Gastroesophageal sphincter (tissue), 4 donors: ENCODE data around the gene IFT43. TPM values are rescaled to one million over a fixed set of nuclear protein-coding genes. Genes with fewer than 3 reads are reported as not detected.

ENCODE experiments used
- ATAC-seq: fragments of 150-250 bp; one replicate; pipeline ENCODE4 v1.9.1; 2016; ENCODE audit warnings: mild to moderate bottlenecking, moderate library complexity
- H3K27ac ChIP-seq, 4 donors: fragments of 200-600 bp; sonication (generic) in 3 of 4; 1 replicate in 3 of 4; 2 replicates in 1 of 4; pipeline ENCODE4 v1.5.1; 2016 to 2019
- H3K27me3 ChIP-seq: fragments of 200-600 bp; sonication (generic); one replicate; pipeline ENCODE4 v1.5.1; 2019
- H3K36me3 ChIP-seq, 2 donors: fragments of 200-600 bp; sonication (generic); one replicate each; pipeline ENCODE4 v1.5.1; 2019; ENCODE audit warnings: control low read depth in 1 of 2
- H3K4me1 ChIP-seq, 3 donors: fragments of 200-600 bp; sonication (generic); 1 replicate in 2 of 3; 2 replicates in 1 of 3; pipeline ENCODE4 v1.5.1; 2016 to 2019; ENCODE audit warnings: control low read depth in 2 of 3
- H3K4me3 ChIP-seq, 2 donors: fragments of 200-600 bp; sonication (generic); one replicate each; pipeline ENCODE4 v1.5.1; 2019; ENCODE audit warnings: mild to moderate bottlenecking in 1 of 2, moderate library complexity in 1 of 2
- H3K9me3 ChIP-seq, 3 donors: fragments of 200-600 bp; sonication (generic); one replicate each; pipeline ENCODE4 v1.5.1; 2017 to 2019; ENCODE audit warnings: control low read depth in 2 of 3
- EP300 ChIP-seq: sonication (generic); formaldehyde crosslinking; IDR thresholded peaks from one replicate; pipeline ENCODE4 v1.6.1; 2017; ENCODE audit warnings: antibody characterized with exemption, mild to moderate bottlenecking
- POLR2A ChIP-seq, 2 donors: fragments of 450-650 bp; IDR thresholded peaks; one replicate each; pipeline ENCODE4 v1.6.1; 2017; ENCODE audit warnings: antibody characterized with exemption in 2 of 2, mild to moderate bottlenecking in 2 of 2, moderate library complexity in 1 of 2
- POLR2AphosphoS5 ChIP-seq: sonication (generic); formaldehyde crosslinking; IDR thresholded peaks from one replicate; pipeline ENCODE4 v1.6.1; 2017; ENCODE audit warnings: antibody characterized with exemption
- WGBS, 2 donors: methylation state at CpG; one replicate each; pipeline ENCODE4 v1.1.5; 2018; ENCODE audit warnings: low coverage in 1 of 2; 5-methylcytosine and 5-hydroxymethylcytosine counted together
- total RNA-seq, 4 donors: library from RNA; depleted of rRNA; stranded (reverse); fragments of >200 nt; gene quantifications; one replicate each; pipeline ENCODE4 v1.1.0, GENCODE V29; 2016
- TF ChIP-seq, protein P1 (sequence below), 4 experiments: fragments of 200-600 bp in 2 of 4; fragments of 450-650 bp in 2 of 4; sonication (generic) in 1 of 4; IDR thresholded peaks; one replicate each; pipeline ENCODE4 v1.5.1; 2017 to 2019; ENCODE audit warnings: antibody characterized with exemption in 4 of 4, mild to moderate bottlenecking in 2 of 4, moderate library complexity in 2 of 4

The IFT43 gene
- total RNA-seq, 4 donors from 2014 or later = 39.7 to 51.6 (median 43.6) TPM

DNA sequence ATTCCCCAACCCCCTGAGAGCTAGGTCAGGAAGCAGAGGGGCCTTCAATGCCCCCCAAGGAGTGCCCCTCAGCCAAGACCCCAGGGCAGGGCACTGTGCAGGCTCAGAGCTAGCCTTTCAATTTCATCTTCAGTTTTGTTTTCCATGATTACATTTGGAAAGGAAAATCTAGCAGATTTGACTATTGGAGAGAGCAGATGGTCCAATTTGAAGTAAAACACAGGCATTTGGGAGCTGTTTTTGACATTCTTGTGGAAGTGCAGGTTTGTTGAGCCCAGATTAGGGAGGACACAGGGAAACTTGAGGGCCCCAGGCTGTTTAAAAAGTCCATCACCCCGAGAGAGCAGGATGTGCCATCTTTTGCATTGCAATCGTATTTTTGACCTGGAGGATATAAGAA, 107.5 kb downstream of the IFT43 start:
- no peak for ATAC-seq
- H3K9me3 ChIP-seq = no peaks in the 10 kb centered on the region
- TF ChIP-seq POLR2AphosphoS5 = no peak
- TF ChIP-seq, protein P1, sequence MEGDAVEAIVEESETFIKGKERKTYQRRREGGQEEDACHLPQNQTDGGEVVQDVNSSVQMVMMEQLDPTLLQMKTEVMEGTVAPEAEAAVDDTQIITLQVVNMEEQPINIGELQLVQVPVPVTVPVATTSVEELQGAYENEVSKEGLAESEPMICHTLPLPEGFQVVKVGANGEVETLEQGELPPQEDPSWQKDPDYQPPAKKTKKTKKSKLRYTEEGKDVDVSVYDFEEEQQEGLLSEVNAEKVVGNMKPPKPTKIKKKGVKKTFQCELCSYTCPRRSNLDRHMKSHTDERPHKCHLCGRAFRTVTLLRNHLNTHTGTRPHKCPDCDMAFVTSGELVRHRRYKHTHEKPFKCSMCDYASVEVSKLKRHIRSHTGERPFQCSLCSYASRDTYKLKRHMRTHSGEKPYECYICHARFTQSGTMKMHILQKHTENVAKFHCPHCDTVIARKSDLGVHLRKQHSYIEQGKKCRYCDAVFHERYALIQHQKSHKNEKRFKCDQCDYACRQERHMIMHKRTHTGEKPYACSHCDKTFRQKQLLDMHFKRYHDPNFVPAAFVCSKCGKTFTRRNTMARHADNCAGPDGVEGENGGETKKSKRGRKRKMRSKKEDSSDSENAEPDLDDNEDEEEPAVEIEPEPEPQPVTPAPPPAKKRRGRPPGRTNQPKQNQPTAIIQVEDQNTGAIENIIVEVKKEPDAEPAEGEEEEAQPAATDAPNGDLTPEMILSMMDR (IDR thresholded peaks at IDR 0.05) = no peak
- TF ChIP-seq EP300 = no peak
- TF ChIP-seq POLR2A (IDR thresholded peaks at IDR 0.05) = no peak
- H3K4me3 ChIP-seq = no peak overlapping the region
- WGBS, 2 donors = 86 to 89% methylated on average over 2 of the region's 2 CpGs
- H3K27ac ChIP-seq = no peak overlapping the region
- no peaks in the 10 kb centered on the region for H3K36me3 ChIP-seq
- no peaks in the 10 kb centered on the region for H3K27me3 ChIP-seq
- H3K4me1 ChIP-seq = peaks cover 0 to 14% (median 0%) of the 10 kb centered on the region in 3 donors

- Histone ChIP-seq H3K4me1 (peaks cover 0 to 29% (median 6%) of the 10 kb centered on the region in 3 donors), H3K36me3 (no peaks in the 10 kb centered on the region), H3K27me3 (no peaks in the 10 kb centered on the region), H3K27ac (no peak overlapping the region), H3K4me3 (no peak overlapping the region), H3K9me3 (no peaks in the 10 kb centered on the region)
- no CpG with 5 or more reads among the region's 5 CpGs for WGBS, 2 donors
- TF ChIP-seq, protein P1 (IDR thresholded peaks at IDR 0.05) = no peak
- TF ChIP-seq EP300 (no peak), POLR2AphosphoS5 (no peak), POLR2A (IDR thresholded peaks at IDR 0.05) (no peak)
- ATAC-seq = no peak
Measured at GRCh38 chr14:76096257-76096656, 110.7 kb downstream of the IFT43 start.

GRCh38 chr14:76097547-76097946, 112.0 kb downstream of the IFT43 start:
- Histone ChIP-seq H3K4me3 (no peak overlapping the region), H3K27me3 (no peaks in the 10 kb centered on the region), H3K36me3 (no peaks in the 10 kb centered on the region), H3K4me1 (peaks cover 2 to 42% (median 6%) of the 10 kb centered on the region in 3 donors), H3K9me3 (no peaks in the 10 kb centered on the region), H3K27ac (no peak overlapping the region)
- TF ChIP-seq, protein P1 (IDR thresholded peaks at IDR 0.05) = no peak
- TF ChIP-seq EP300 (no peak), POLR2A (IDR thresholded peaks at IDR 0.05) (no peak), POLR2AphosphoS5 (no peak)
- ATAC-seq = no peak
- 86 to 90% methylated on average over 2 to 4 of the region's 7 CpGs for WGBS, 2 donors

DNA sequence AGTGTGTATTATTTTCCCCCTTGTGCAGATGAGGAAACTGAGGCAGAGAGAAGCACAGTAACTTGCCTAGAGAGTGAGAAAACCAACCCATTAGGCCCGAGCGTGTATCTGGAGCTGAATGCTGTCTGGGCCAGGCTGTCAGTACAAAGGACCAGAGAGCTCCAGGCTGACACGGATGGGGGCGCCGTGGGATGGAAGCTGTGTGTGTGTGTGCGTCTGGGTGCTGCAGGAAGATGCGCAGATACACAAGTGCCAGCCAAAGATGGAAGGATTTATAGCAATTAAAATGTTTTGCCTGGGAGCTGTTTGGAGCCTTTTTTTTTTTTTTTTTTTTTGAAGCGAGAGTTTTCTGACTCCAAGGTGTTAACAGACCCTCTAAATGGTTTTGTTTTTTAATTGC, 112.5 kb downstream of the IFT43 start:
- H3K4me1 ChIP-seq = peaks cover 2 to 47% (median 6%) of the 10 kb centered on the region in 3 donors
- H3K27ac ChIP-seq = no peak overlapping the region
- H3K36me3 ChIP-seq = no peaks in the 10 kb centered on the region
- no peak for TF ChIP-seq EP300
- TF ChIP-seq POLR2A (IDR thresholded peaks at IDR 0.05) = no peak
- TF ChIP-seq, protein P1 (IDR thresholded peaks at IDR 0.05) = no peak
- no peak for TF ChIP-seq POLR2AphosphoS5
- 85% methylated on average over 2 to 6 of the region's 8 CpGs for WGBS, 2 donors
- H3K4me3 ChIP-seq = no peak overlapping the region
- no peaks in the 10 kb centered on the region for H3K27me3 ChIP-seq
- ATAC-seq = no peak
- H3K9me3 ChIP-seq = no peaks in the 10 kb centered on the region

GRCh38 chr14:76098916-76099675, 113.5 kb downstream of the IFT43 start:
- peaks cover 2 to 56% (median 6%) of the 10 kb centered on the region in 3 donors for H3K4me1 ChIP-seq
- no peak overlapping the region for H3K4me3 ChIP-seq
- H3K27ac ChIP-seq = peak overlapping the region in 2 of 4 donors; percentile 80 to 82
- no peaks in the 10 kb centered on the region for H3K9me3 ChIP-seq
- 78 to 80% methylated on average over 1 to 15 of the region's 28 CpGs for WGBS, 2 donors
- no peak for ATAC-seq
- no peaks in the 10 kb centered on the region for H3K27me3 ChIP-seq
- TF ChIP-seq EP300 (no peak), POLR2A (IDR thresholded peaks at IDR 0.05) (no peak), POLR2AphosphoS5 (no peak)
- TF ChIP-seq, protein P1 (IDR thresholded peaks at IDR 0.05) = no peak
- no peaks in the 10 kb centered on the region for H3K36me3 ChIP-seq
